Esophagus muscularis mucosa (tissue), 4 donors: ENCODE results near the gene TMCO4. TPM values are rescaled to one million over a fixed set of nuclear protein-coding genes. Genes with fewer than 3 reads are reported as not detected.

ENCODE experiments used
- DNase-seq: peaks from one replicate; pipeline ENCODE4 v3.0.0-alpha.2; 2017; ENCODE audit errors: extremely low spot score
- H3K27ac ChIP-seq, 4 donors: fragments of 200-600 bp; sonication (generic); replicated peaks in 1 of 4; 1 replicate in 3 of 4; 2 replicates in 1 of 4; pipeline ENCODE4 v1.5.1; 2016 to 2019; ENCODE audit warnings: mild to moderate bottlenecking in 1 of 4
- H3K27me3 ChIP-seq, 4 donors: fragments of 200-600 bp; sonication (generic); one replicate each; pipeline versions ENCODE4 v1.5.1 to v1.6.0; 2016 to 2019
- H3K36me3 ChIP-seq, 4 donors: fragments of 200-600 bp; sonication (generic); one replicate each; pipeline ENCODE4 v1.5.1; 2016 to 2019
- H3K4me1 ChIP-seq, 4 donors: fragments of 200-600 bp; sonication (generic); one replicate each; pipeline ENCODE4 v1.5.1; 2016 to 2019
- H3K4me3 ChIP-seq, 4 donors: fragments of 200-600 bp; sonication (generic); 1 replicate in 2 of 4; 2 replicates in 2 of 4; pipeline ENCODE4 v1.5.1; 2016 to 2019; ENCODE audit warnings: mild to moderate bottlenecking in 4 of 4, moderate library complexity in 1 of 4
- H3K9me3 ChIP-seq, 4 donors: fragments of 200-600 bp; sonication (generic); 1 replicate in 3 of 4; 2 replicates in 1 of 4; pipeline ENCODE4 v1.5.1; 2016 to 2019
- CTCF ChIP-seq, 3 experiments: fragments of 200-600 bp in 2 of 3; fragments of 450-650 bp in 1 of 3; sonication (generic) in 2 of 3; IDR thresholded peaks; one replicate each; pipeline ENCODE4 v1.5.1; 2017 to 2019; ENCODE audit warnings: antibody characterized with exemption in 3 of 3, mild to moderate bottlenecking in 2 of 3, moderate library complexity in 1 of 3
- EP300 ChIP-seq: sonication (generic); formaldehyde crosslinking; IDR thresholded peaks from one replicate; pipeline ENCODE4 v1.6.1; 2017; ENCODE audit warnings: antibody characterized with exemption
- POLR2A ChIP-seq: fragments of 450-650 bp; IDR thresholded peaks from one replicate; pipeline ENCODE4 v1.6.1; 2017; ENCODE audit warnings: antibody characterized with exemption, moderate library complexity, mild to moderate bottlenecking, low read depth
- POLR2AphosphoS5 ChIP-seq, 2 donors: sonication (generic); formaldehyde crosslinking; IDR thresholded peaks; one replicate each; pipeline ENCODE4 v1.6.1; 2017; ENCODE audit warnings: antibody characterized with exemption in 2 of 2
- WGBS: methylation state at CpG from one replicate; pipeline ENCODE4 v1.1.5; 2018; 5-methylcytosine and 5-hydroxymethylcytosine counted together
- intact Hi-C: fragments of 100-400 bp; cut with DNase I; formaldehyde crosslinking; loops from one replicate; pipeline ENCODE4 v1.15.1; 2023
- total RNA-seq, 4 donors: library from RNA; depleted of rRNA; stranded (reverse); fragments of >200 nt; gene quantifications; one replicate each; pipeline versions ENCODE4 v1.1.0 to v1.2.1, GENCODE V29; 2016

TMCO4 gene
- total RNA-seq, 4 donors from 2014 or later: 20.8 to 34.4 (median 25.8) TPM

DNA sequence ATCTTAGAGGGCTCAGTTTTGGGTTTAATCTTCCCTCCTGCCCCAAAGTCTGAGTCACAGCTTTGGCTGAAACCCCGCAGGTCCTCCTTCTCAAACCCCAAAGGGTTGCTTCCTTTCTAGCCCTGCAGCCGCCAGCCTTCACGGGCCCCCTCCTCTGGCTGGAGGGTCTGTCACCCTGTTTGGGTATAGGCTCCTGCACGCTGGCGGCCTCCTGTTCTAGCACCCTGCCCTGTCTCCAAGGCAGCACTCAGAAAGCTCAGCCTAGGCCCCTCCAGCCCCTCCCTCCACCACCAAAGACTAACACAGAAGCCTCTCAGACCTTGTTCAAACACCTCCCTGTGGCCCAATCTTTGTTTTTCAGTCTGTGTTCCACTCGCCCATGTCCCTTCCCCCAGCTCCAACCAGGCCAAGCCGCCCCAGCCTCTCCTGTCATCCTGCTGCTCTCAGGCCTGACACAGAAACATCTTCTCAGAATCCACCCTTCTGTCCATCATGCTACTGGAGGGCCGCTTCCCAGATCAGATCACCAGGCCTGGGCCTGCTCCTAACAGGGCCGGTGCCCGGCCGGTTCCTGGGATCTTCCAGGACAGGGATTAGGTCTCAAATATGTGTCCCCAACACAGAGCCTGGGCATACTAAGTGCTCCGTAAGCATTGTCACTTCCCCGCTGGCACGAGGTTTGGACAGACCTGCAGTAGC, 99.5 kb downstream of the TMCO4 start:
- Histone ChIP-seq H3K36me3 (peaks cover 18 to 50% (median 27%) of the 10 kb centered on the region in 4 donors), H3K4me3 (no peak overlapping the region), H3K9me3 (no peaks in the 10 kb centered on the region), H3K4me1 (peaks cover 8 to 11% (median 9%) of the 10 kb centered on the region in 4 donors), H3K27me3 (no peaks in the 10 kb centered on the region), H3K27ac (no peak overlapping the region)
- no peak for DNase-seq
- WGBS: 86% methylated on average over 9 of the region's 14 CpGs
- TF ChIP-seq CTCF (IDR thresholded peaks at IDR 0.05): no peak
- TF ChIP-seq POLR2AphosphoS5 (IDR thresholded peaks at IDR 0.05): no peak
- TF ChIP-seq POLR2A: no peak
- no peak for TF ChIP-seq EP300
- intact Hi-C loops: no loop called here

DNA sequence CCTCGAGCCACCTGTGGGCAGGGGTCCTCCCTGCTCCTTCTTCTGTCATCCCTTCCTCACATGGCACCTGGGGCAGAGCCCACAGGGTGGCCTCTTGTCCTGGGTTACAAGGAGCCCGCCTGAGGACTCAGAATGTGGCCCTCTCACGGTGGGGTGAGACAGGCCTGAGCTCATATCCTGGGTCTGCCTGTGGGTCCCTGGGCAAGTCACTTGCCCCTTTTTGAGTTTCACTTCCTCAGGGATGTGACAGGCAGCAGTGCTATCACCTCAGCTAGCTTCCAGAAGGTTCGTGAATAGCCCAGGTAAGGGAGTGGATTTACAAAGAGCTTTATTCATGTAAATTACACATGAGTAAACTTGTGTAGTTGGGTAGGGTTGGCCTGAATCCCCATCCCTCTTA, 101.5 kb downstream of the TMCO4 start:
- intact Hi-C loops: no loop called here
- Histone ChIP-seq H3K9me3 (no peaks in the 10 kb centered on the region), H3K27ac (no peak overlapping the region), H3K4me3 (no peak overlapping the region), H3K4me1 (no peaks in the 10 kb centered on the region), H3K36me3 (peaks cover 31 to 70% (median 47%) of the 10 kb centered on the region in 4 donors), H3K27me3 (no peaks in the 10 kb centered on the region)
- TF ChIP-seq CTCF (IDR thresholded peaks at IDR 0.05) (no peak), POLR2AphosphoS5 (IDR thresholded peaks at IDR 0.05) (no peak), EP300 (no peak), POLR2A (no peak)
- DNase-seq: no peak
- WGBS: 98% methylated on average over 4 of the region's 4 CpGs

GRCh38 chr1:19696820-19697219, 102.9 kb downstream of the TMCO4 start:
- WGBS: 92% methylated on average over 7 of the region's 8 CpGs
- Histone ChIP-seq H3K9me3 (no peaks in the 10 kb centered on the region), H3K4me1 (no peaks in the 10 kb centered on the region), H3K4me3 (no peak overlapping the region), H3K36me3 (peaks cover 31 to 81% (median 52%) of the 10 kb centered on the region in 4 donors), H3K27me3 (no peaks in the 10 kb centered on the region), H3K27ac (no peak overlapping the region)
- TF ChIP-seq POLR2A (no peak), CTCF (IDR thresholded peaks at IDR 0.05) (no peak), POLR2AphosphoS5 (IDR thresholded peaks at IDR 0.05) (no peak), EP300 (no peak)
- intact Hi-C loops: no loop called here
- no peak for DNase-seq

DNA sequence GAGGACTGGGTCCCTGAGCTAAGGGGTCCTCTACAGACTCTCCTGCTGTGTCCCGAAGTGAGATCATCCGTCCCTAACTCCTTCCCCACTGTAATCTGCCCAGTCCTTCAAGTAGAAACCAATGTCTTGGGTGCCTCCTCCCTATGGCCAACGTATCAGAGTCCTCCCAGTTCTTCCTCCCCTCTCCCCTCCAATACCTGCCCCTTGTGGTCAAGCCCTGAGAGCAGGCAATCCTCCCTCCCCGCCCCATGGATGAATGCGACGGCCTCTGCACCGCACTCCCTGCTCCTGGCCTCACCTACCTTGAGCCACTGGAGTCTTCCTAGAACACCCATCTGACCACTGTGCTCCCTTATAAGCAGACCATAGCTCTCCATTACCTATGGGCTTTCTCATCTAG, 103.9 kb downstream of the TMCO4 start:
- no peak for TF ChIP-seq EP300
- TF ChIP-seq POLR2AphosphoS5 (IDR thresholded peaks at IDR 0.05): no peak
- TF ChIP-seq CTCF (IDR thresholded peaks at IDR 0.05): no peak
- TF ChIP-seq POLR2A: no peak
- Histone ChIP-seq H3K36me3 (peaks cover 31 to 91% (median 57%) of the 10 kb centered on the region in 4 donors), H3K27ac (no peak overlapping the region), H3K4me1 (no peaks in the 10 kb centered on the region), H3K9me3 (no peaks in the 10 kb centered on the region), H3K4me3 (no peak overlapping the region), H3K27me3 (no peaks in the 10 kb centered on the region)
- DNase-seq: no peak
- WGBS: 94% methylated on average over 7 of the region's 7 CpGs
- intact Hi-C loops: no loop called here

DNA sequence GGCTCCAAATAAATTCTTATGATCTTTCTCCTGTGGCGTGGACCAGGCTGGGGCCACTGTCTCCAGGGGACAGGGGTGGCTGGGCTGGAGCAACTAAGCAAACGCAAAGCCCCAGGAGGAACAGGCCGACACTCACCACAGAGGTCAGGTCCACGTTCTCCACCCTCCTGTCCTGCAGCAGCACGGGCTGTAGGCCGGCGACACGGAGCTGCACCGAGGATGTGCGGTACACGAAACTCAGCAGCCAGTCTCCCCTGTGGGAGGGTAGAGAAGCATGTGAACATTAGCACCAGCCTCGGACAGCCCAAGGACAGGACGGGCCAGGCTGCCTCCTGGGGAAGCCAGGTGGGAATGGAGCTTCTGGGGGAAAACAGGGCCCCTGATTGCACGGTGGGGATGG, 105.4 kb downstream of the TMCO4 start:
- no peak overlapping the region for H3K4me3 ChIP-seq
- H3K27me3 ChIP-seq: no peaks in the 10 kb centered on the region
- WGBS: 77% methylated on average over 14 of the region's 14 CpGs
- H3K4me1 ChIP-seq: no peaks in the 10 kb centered on the region
- TF ChIP-seq EP300 (no peak), POLR2A (no peak), POLR2AphosphoS5 (IDR thresholded peaks at IDR 0.05) (no peak), CTCF (IDR thresholded peaks at IDR 0.05) (no peak)
- no peak overlapping the region for H3K27ac ChIP-seq
- DNase-seq: no peak
- intact Hi-C loops: no loop called here
- H3K9me3 ChIP-seq: no peaks in the 10 kb centered on the region
- H3K36me3 ChIP-seq: peaks cover 23 to 91% (median 54%) of the 10 kb centered on the region in 4 donors
